Hematopoietic multipotent progenitor cell (in vitro differentiated cells): ENCODE data around the gene ZBTB43. TPM values are rescaled to one million over a fixed set of nuclear protein-coding genes. Genes with fewer than 3 reads are reported as not detected.
"Not testable (repeated sequence)": the region's sequence is repeated elsewhere in the genome, so short reads cannot be mapped to it uniquely, and the experiment has no call there.

ENCODE experiments used
- DNase-seq, 3 donors: peaks; one replicate each; pipeline ENCODE4 v3.0.0-alpha.2; 2011 to 2015; ENCODE audit warnings: low read depth in 2 of 3, low spot score in 2 of 3
- total RNA-seq: library from RNA; depleted of rRNA; stranded (reverse); fragments of >200 nt; gene quantifications from one replicate; pipeline ENCODE4 v1.2.3, GENCODE V29; 2012

ZBTB43 gene
- total RNA-seq: 8.6 TPM

DNA sequence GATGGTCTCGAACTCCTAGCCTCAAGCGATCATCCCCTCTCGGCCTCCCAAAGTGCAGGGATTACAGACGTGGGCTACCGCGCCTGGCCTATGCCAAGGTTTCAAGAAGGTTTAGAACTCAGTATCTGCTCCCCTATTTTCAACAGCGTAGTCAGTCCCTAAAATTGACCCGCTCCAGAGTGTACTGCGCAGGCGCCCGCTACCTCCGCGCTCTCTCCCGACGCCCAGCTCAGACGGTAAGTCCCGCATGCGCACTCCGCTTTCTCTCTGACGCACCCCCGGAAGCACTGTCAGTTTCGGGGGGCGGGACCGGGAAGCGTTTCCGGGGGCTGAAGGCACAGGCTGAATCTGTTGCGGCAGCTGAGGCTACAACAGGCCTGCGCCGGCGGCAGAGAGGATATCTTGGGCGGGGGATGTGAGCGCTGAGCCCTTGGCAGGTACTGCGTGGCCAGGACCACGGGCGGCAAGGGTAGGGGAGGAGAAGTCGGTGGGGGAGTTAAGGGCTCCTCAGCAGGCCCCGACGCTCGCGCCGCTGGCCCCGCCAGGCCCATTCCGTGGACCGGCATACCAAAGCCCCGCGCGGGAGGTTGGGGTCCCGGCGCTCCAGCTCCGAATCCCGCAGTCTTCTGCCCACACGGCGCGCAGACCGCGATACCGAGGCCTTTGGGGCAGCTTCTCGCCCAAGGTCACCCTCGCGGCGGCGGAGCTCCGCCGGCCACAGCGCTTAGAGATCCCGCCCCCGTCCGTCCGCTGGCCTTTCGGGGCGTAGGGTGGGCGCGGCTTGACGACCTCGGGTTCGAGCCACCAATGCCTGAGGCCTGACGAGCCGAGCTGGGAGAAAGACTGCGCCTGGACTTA, at the start of gene ZBTB43:
Gene ZBTB43, plus strand, starts transcription at position 345 of the 858 bp plus-strand sequence. CDS start 27,470 bp downstream, outside the sequence.
- DNase-seq: peak; percentile 94 to 98 (median 97)

DNA sequence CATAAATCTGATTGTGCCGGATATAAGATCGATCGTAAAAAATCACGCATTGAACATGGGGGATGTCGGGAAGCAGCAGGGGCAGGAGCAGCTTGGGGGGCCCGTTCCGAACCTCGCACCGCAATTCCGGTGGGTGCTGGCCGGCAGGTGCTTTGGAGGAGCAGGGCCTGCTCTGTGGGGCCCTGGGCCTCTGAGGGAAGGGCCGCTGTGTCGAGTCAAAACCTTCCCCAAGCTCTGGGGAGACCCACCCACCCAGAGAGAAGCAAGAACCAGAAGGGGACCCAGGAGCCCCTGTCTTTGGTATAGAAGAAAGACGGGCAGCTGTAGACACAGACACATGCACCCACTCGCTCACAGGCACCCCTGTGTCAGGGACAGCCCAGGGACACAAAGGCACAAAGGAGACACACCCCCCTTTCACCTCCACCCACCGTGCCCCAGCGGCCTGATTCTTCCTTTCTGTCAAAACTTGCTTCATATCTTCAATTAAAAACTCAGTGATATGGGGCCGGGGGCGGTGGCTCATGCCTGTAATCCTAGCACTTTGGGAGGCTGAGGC, 49.4 kb upstream of the ZBTB43 start:
- no peak for DNase-seq

DNA sequence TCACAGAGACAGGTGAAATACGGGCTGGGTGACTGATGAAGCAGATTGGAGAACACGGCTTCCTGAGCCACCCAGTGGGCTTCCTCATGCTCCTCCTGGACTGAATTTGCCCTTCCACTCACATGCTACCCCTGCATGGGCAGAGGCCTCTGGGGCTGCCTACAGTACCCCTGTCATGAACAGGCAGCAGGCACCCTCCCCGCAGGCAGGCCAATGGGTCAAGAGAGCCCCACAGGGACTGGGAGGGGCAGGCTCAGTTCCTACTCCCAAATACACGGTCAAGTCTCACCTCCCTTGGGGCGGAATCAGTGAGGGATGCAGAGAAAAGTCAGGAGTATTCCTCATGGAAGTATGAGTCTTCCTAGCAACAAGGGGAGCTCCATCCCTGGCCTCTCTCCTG, 48.6 kb upstream of the ZBTB43 start:
- DNase-seq: no peak

- DNase-seq: no peak
Observed at GRCh38 chr9:126756876-126757415, 47.9 kb upstream of the ZBTB43 start.

GRCh38 chr9:126758916-126759585, 45.8 kb upstream of the ZBTB43 start:
- DNase-seq: no peak

GRCh38 chr9:126761274-126761673, 43.6 kb upstream of the ZBTB43 start:
- DNase-seq: no peak

- no peak for DNase-seq
Observed at GRCh38 chr9:126763130-126763764, 41.6 kb upstream of the ZBTB43 start.

DNA sequence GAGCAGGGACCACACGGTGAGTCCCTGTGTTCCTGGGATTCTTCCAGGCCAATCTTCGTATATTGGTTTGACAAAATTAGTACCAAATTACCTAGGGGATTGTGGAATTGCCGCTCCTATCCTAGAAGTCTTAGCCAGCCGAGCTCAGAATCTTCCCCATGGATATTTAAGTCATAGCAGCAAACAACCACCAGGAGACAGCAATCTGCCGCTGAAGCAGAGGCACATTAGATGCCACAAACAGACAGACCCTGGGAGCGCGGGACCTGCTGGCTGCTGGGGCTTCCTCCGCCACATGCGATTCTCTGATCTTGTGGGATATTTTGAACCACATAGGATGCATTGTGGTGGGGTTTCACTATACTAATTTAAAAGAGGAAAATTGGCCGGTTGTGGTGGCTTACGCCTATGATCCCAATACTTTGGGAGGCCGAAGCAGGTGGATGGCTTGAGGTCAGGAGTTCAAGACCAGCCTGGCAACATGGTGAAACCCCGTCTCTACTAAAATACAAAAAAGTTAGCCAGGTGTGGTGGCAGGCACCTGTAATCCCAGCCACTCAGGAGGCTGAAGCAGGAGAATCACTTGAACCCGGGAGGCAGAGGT, 31.7 kb upstream of the ZBTB43 start:
- DNase-seq: peak in 1 of 3 donors; percentile 28

DNA sequence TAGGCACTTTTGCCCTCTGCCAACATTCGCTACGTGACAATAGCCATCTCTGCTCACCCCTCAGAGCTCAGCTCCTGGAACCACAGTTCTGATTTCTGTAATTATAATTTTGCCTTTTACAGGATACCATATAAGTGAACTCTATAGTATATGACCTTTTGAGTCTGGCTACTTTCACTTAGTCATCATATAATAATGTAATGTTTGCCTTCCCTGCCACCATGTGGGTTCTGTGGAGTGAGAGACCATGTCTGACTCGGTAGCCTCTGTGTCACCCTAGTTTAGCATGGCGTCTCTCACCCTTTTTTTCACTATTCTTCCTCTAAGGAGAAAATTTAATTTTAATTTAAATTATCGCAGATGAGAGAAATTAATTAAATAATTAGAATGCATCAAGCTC, 28.9 kb upstream of the ZBTB43 start:
- DNase-seq: no peak

DNA sequence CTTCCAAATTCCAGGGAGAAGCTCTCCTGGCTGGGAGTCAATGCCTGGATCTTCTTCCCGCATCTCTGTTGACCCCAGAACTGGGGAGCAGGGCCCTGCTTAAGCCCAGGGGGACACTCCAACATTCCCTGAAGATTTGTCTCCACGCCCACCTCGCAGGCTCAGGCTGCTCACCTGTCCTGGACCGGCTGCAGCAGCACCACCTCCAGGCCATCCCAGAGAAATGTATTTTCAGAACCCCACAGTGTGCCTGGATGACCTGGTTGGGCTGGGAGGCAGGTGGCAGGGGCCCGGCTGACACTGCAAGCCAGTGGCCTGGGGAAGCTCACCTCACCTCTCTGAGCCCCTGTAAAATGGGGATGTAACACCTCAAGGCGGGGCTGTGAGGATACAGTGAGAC, 27.1 kb upstream of the ZBTB43 start:
- no peak for DNase-seq

GRCh38 chr9:126778141-126778540, 26.7 kb upstream of the ZBTB43 start:
- DNase-seq: no peak

- DNase-seq: not testable (repeated sequence)
Observed at GRCh38 chr9:126778696-126779095, 26.1 kb upstream of the ZBTB43 start.

DNA sequence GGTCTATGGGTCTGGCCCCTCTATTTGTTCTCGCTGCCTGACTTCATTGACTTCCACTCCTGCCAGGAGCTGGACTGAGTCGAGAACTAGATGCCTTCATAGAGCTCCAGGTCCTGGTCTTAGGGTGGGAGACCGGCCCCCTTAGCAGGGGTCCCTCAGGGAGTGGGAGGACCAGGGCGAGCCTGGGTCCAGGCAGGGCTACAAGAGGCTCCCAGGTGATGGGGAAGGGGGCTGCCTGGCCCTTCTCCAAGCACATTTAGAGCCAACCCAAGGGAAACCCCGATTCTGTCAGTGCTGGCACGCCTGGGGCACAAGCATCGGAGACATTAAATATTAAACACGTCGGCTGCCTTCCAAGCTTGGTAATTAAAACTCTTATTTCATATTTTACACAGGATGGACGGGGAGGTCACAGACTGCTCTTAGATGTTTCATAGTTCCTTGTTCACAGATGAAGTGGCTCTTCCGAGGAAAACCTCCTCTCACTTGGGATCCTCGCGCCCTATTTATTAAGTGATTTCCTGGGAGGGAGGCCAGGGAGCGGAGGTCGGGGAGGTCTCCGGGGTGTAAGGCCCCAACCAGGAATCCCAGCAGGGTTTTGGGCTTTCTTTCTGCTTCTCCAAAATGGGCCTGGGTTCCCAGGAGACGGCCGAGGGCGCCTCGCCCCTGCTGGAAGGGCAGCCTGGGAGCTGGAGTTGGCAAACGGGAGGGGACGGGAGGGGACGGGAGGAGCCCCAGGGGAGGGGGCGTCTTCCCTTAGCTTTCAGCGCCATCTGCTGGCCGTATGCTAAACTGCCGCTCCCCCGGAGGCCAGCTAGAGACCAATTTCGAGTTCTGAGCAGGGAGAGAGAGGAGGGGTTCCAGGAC, 23.4 kb upstream of the ZBTB43 start:
- DNase-seq: peak; percentile 68 to 78 (median 68)

GRCh38 chr9:126782053-126782388, 22.8 kb upstream of the ZBTB43 start:
- DNase-seq: no peak

DNA sequence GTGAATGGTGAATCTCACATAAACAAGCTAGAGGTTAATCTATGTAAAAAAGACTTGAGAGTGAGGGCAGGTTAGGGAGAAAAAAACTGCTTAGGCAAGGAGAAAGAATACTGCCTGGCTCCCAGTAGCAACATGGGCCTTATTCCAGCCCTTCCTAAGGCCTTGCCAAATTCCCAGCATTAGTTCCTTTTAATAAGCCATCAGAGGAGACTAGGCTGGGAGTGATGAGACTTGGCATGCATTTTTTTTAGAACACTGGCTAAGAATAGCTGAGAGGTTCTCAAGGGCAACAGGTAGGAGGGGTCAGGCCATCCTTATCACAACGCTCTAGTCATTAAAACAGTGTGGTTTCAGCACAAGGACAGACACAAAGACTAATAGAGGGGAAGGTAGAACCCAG, 20.9 kb upstream of the ZBTB43 start:
- DNase-seq: no peak

DNA sequence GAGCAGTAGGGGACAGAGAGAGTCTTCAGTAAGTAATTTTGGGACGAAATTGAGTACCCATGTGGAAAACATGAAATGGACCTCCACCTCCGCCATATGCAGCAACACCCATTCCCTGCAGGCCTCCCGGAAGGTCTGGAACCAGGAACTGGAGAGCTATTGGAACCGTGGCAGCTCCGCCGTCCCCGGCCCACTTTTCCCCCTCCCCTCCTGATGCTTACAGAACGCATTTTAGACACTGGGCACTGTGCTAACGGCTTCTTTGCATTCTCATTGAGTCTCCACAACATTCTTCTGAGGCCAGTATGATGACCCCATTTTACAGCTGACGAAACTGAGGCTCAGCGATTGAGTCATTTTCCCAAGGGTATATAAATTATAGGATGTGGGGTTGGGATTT, 20.4 kb upstream of the ZBTB43 start:
- no peak for DNase-seq

DNA sequence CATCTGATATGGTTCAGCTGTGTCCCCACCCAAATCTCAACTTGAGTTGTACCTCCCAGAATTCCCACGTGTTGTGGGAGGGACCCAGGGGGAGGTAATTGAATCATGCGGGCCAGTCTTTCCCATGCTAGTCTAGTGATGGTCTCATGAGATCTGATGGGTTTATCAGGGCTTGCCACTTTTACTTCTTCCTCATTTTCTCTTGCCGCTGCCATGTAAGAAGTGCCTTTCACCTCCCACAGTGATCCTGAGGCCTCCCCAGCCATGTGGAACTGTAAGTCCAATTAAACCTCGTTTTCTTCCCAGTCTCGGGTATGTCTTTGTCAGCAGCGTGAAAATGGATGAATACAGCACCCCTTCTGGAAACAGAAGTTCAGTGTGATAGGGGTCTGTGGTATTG, 20.0 kb upstream of the ZBTB43 start:
- DNase-seq: not testable (repeated sequence)

DNA sequence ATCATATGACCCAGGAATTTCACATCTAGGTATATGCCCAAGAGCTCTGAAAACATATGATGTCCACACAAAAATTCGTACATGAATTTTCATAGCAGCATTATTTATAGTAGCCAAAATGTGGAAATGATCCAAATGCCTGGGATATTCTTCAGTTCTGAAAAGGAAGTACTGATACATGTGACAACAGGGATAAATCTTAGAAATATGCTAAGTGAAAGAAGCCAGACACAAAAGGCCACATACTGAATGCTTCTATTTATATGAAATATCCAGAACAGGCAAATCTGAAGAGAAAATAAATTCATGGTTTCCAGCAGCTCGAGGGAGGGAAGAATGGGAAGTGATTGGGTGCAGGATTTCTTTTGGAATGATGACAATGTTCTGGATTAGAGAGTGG, 16.8 kb upstream of the ZBTB43 start:
- no peak for DNase-seq

GRCh38 chr9:126788634-126789349, 16.0 kb upstream of the ZBTB43 start:
- DNase-seq: no peak
